Neural cell (in vitro differentiated cells): ENCODE measurements around the gene NOG. TPM values are rescaled to one million over a fixed set of nuclear protein-coding genes. Genes with fewer than 3 reads are reported as not detected.

Source experiments
- H2AFZ ChIP-seq: fragments of 200-600, 300-800 bp; sonication (generic), shearing (Covaris generic); 2 replicates; pipeline ENCODE4 v1.6.0; 2014; ENCODE audit warnings: low read depth, mild to moderate bottlenecking, antibody characterized with exemption, low read length, moderate library complexity
- H3F3A ChIP-seq: fragments of 200-600 bp; shearing (Covaris generic); 2 replicates; pipeline ENCODE4 v1.6.1; 2016; ENCODE audit warnings: mild to moderate bottlenecking, moderate library complexity, mixed read lengths, antibody characterized with exemption, low read length; ENCODE audit not compliant: insufficient read depth, poor library complexity, severe bottlenecking
- H3K27ac ChIP-seq: fragments of 200-600, 300-800 bp; sonication (generic), shearing (Covaris generic); 2 replicates; pipeline ENCODE4 v1.5.1; 2014; ENCODE audit warnings: mild to moderate bottlenecking, low read length, moderate library complexity
- H3K27me3 ChIP-seq: fragments of 300-800, 200-600 bp; sonication (generic), shearing (Covaris generic); 2 replicates; pipeline ENCODE4 v1.6.0; 2014; ENCODE audit warnings: mild to moderate bottlenecking, low read depth, low read length, moderate library complexity; ENCODE audit not compliant: insufficient read depth
- H3K36me3 ChIP-seq: fragments of 300-800, 200-600 bp; sonication (generic), shearing (Covaris generic); 2 replicates; pipeline ENCODE4 v1.5.1; 2014; ENCODE audit warnings: mild to moderate bottlenecking, antibody characterized with exemption, low read length, moderate library complexity; ENCODE audit not compliant: insufficient read depth
- H3K4me2 ChIP-seq: fragments of 300-800, 200-600 bp; sonication (generic), shearing (Covaris generic); 2 replicates; pipeline ENCODE4 v1.6.0; 2014; ENCODE audit warnings: mild to moderate bottlenecking, low read length
- H3K4me3 ChIP-seq: fragments of 300-800, 200-600 bp; sonication (generic), shearing (Covaris generic); 2 replicates; pipeline ENCODE4 v1.5.1; 2014; ENCODE audit warnings: mild to moderate bottlenecking, low read length, moderate library complexity
- H3K79me2 ChIP-seq: fragments of 200-600 bp; shearing (Covaris generic); replicated peaks from 2 replicates; pipeline ENCODE4 v1.6.0; 2014; ENCODE audit warnings: mild to moderate bottlenecking, low read length, moderate library complexity; ENCODE audit not compliant: insufficient read depth
- H3K9ac ChIP-seq: fragments of 300-800, 200-600 bp; sonication (generic), shearing (Covaris generic); 2 replicates; pipeline ENCODE4 v1.6.1; 2016; ENCODE audit warnings: mild to moderate bottlenecking, low read length, mixed read lengths
- H3K9me2 ChIP-seq: fragments of 200-600 bp; shearing (Covaris generic); 2 replicates; pipeline ENCODE4 v1.6.1; 2016; ENCODE audit warnings: mild to moderate bottlenecking, low read length, mixed read lengths; ENCODE audit not compliant: insufficient read depth
- H3K9me3 ChIP-seq: fragments of 200-600, 300-800 bp; sonication (generic), shearing (Covaris generic); 2 replicates; pipeline ENCODE4 v1.6.1; 2016; ENCODE audit warnings: mild to moderate bottlenecking, mixed run types, low read length, moderate library complexity, mixed read lengths
- H4K20me1 ChIP-seq: fragments of 200-600 bp; shearing (Covaris generic); 2 replicates; pipeline ENCODE4 v1.6.1; 2016; ENCODE audit warnings: mild to moderate bottlenecking, mixed run types; ENCODE audit not compliant: insufficient read depth
- CTCF ChIP-seq: fragments of 450-650 bp; IDR thresholded peaks from 2 replicates; pipeline ENCODE4 v1.5.1; 2014; ENCODE audit warnings: antibody characterized with exemption, mild to moderate bottlenecking, moderate library complexity; ENCODE audit not compliant: poor library complexity, severe bottlenecking
- EP300 ChIP-seq: fragments of 450-650 bp; conservative IDR thresholded peaks from 2 replicates; pipeline ENCODE4 v1.6.1; 2014; ENCODE audit warnings: antibody characterized with exemption, mild to moderate bottlenecking, moderate library complexity; ENCODE audit not compliant: poor library complexity, severe bottlenecking
- EZH2 ChIP-seq: fragments of 200-600, 300-800 bp; shearing (Covaris generic), sonication (generic); IDR thresholded peaks from 2 replicates; pipeline ENCODE4 v1.6.1; 2014; ENCODE audit warnings: antibody characterized with exemption, low read length, borderline replicate concordance, mild to moderate bottlenecking; ENCODE audit not compliant: insufficient read depth, poor library complexity, severe bottlenecking
- MXI1 ChIP-seq: fragments of 450-650 bp; conservative IDR thresholded peaks from 2 replicates; pipeline ENCODE4 v1.6.1; 2014; ENCODE audit warnings: antibody characterized with exemption, mild to moderate bottlenecking; ENCODE audit not compliant: poor library complexity, severe bottlenecking
- POLR2AphosphoS5 ChIP-seq: IDR thresholded peaks from 2 replicates; pipeline ENCODE4 v1.6.1; 2012
- RAD21 ChIP-seq: fragments of 450-650 bp; conservative IDR thresholded peaks from 2 replicates; pipeline ENCODE4 v1.6.1; 2014; ENCODE audit warnings: antibody characterized with exemption, mild to moderate bottlenecking, moderate library complexity
- REST ChIP-seq: IDR thresholded peaks from 2 replicates; pipeline ENCODE4 v1.6.1; 2012; ENCODE audit warnings: borderline replicate concordance
- SMC3 ChIP-seq: fragments of 450-650 bp; conservative IDR thresholded peaks from 2 replicates; pipeline ENCODE4 v1.6.1; 2014; ENCODE audit warnings: antibody characterized with exemption, mild to moderate bottlenecking, moderate library complexity; ENCODE audit not compliant: poor library complexity
- TAF1 ChIP-seq: IDR thresholded peaks from 2 replicates; pipeline ENCODE4 v1.6.1; 2012; ENCODE audit warnings: low read depth
- polyA plus RNA-seq: library from polyadenylated mRNA; depleted of rRNA; stranded (reverse); fragments of >200 nt; gene quantifications from 2 replicates; pipeline ENCODE4 v1.2.3, GENCODE V29; 2014

The NOG gene
- polyA plus RNA-seq, 1 donor from 2014 or later, result 0.82 TPM

- no peaks in the 10 kb centered on the region for H3K79me2 ChIP-seq
- H3F3A ChIP-seq, result no peaks in the 10 kb centered on the region
- no peak overlapping the region for H3K9ac ChIP-seq
These were observed 46.0 kb downstream of the NOG start for GRCh38 chr17:56639517-56639916.

GRCh38 chr17:56640116-56640515, 46.6 kb downstream of the NOG start:
- no peaks in the 10 kb centered on the region for H3K27me3 ChIP-seq
- no peak overlapping the region for H3K4me3 ChIP-seq
- no peaks in the 10 kb centered on the region for H3F3A ChIP-seq
- no peak overlapping the region for H3K9ac ChIP-seq
- no peaks in the 10 kb centered on the region for H3K79me2 ChIP-seq
- H3K36me3 ChIP-seq, result no peaks in the 10 kb centered on the region
- H3K9me3 ChIP-seq, result no peaks in the 10 kb centered on the region
- H3K4me2 ChIP-seq, result no peak overlapping the region
- no peak overlapping the region for H2AFZ ChIP-seq
- no peak overlapping the region for H3K27ac ChIP-seq
- TF ChIP-seq EP300, result no peak
- no peak for TF ChIP-seq POLR2AphosphoS5
- TF ChIP-seq MXI1, result no peak
- H4K20me1 ChIP-seq, result no peaks in the 10 kb centered on the region
- H3K9me2 ChIP-seq, result no peaks in the 10 kb centered on the region

More at GRCh38 chr17:56639517-56639916, 46.0 kb downstream of the NOG start:
- H3K4me2 ChIP-seq, result no peak overlapping the region
- no peaks in the 10 kb centered on the region for H4K20me1 ChIP-seq
- no peaks in the 10 kb centered on the region for H3K9me3 ChIP-seq
- H3K27me3 ChIP-seq, result no peaks in the 10 kb centered on the region
- H3K9me2 ChIP-seq, result no peaks in the 10 kb centered on the region
- no peak overlapping the region for H3K27ac ChIP-seq
- no peak overlapping the region for H3K4me3 ChIP-seq
- TF ChIP-seq RAD21, result no peak
- TF ChIP-seq EZH2, result no peak
- TF ChIP-seq CTCF, result no peak
- no peak overlapping the region for H2AFZ ChIP-seq
- H3K36me3 ChIP-seq, result no peaks in the 10 kb centered on the region

- Histone ChIP-seq H3K4me3 (no peak overlapping the region), H3K9me2 (no peaks in the 10 kb centered on the region), H3F3A (no peaks in the 10 kb centered on the region), H4K20me1 (no peaks in the 10 kb centered on the region), H3K4me2 (no peak overlapping the region), H3K79me2 (no peaks in the 10 kb centered on the region), H3K36me3 (no peaks in the 10 kb centered on the region), H3K9me3 (no peaks in the 10 kb centered on the region), H3K9ac (no peak overlapping the region), H3K27ac (no peak overlapping the region), H3K27me3 (no peaks in the 10 kb centered on the region), H2AFZ (no peak overlapping the region)
- TF ChIP-seq EP300, result no peak
- no peak for TF ChIP-seq REST
- TF ChIP-seq MXI1, result no peak
- TF ChIP-seq RAD21, result no peak
- TF ChIP-seq SMC3, result no peak
- no peak for TF ChIP-seq CTCF
- no peak for TF ChIP-seq POLR2AphosphoS5
- no peak for TF ChIP-seq TAF1
- TF ChIP-seq EZH2, result no peak
These were observed 47.9 kb downstream of the NOG start for GRCh38 chr17:56641373-56641772.
